Fibroblast of the aortic adventitia (primary cell): ENCODE results near the gene TUBA3C. TPM values are rescaled to one million over a fixed set of nuclear protein-coding genes. Genes with fewer than 3 reads are reported as not detected.

Experiments used
- DNase-seq: peaks from one replicate; pipeline ENCODE4 v3.0.0-alpha.2; 2010; ENCODE audit warnings: low read depth
- H3K4me3 ChIP-seq: 2 replicates; pipeline ENCODE4 v1.5.1; 2011; ENCODE audit warnings: low read depth, mild to moderate bottlenecking, control low read depth, low read length, moderate library complexity
- CTCF ChIP-seq: IDR thresholded peaks from 2 replicates; pipeline ENCODE4 v1.5.1; 2011; ENCODE audit warnings: mild to moderate bottlenecking, low read length, control low read depth, inconsistent platforms; ENCODE audit not compliant: insufficient read depth
- total RNA-seq: library from RNA; depleted of rRNA; stranded (reverse); fragments of >200 nt; gene quantifications from 2 replicates; pipeline ENCODE4 v1.2.3, GENCODE V29; 2012; ENCODE audit warnings: low replicate concordance

Gene TUBA3C
- total RNA-seq, 1 donor, result not detected

- DNase-seq, result no peak
- no peak for TF ChIP-seq CTCF
- no peak overlapping the region for H3K4me3 ChIP-seq
Measured at GRCh38 chr13:19155321-19155861, 26.2 kb downstream of the TUBA3C start.

GRCh38 chr13:19154843-19155242, 26.8 kb downstream of the TUBA3C start:
- DNase-seq, result no peak
- H3K4me3 ChIP-seq, result no peak overlapping the region
- TF ChIP-seq CTCF, result no peak

GRCh38 chr13:19153782-19154450, 27.7 kb downstream of the TUBA3C start:
- no peak for DNase-seq
- TF ChIP-seq CTCF, result no peak
- H3K4me3 ChIP-seq, result no peak overlapping the region

- TF ChIP-seq CTCF, result no peak
- no peak overlapping the region for H3K4me3 ChIP-seq
- DNase-seq, result no peak
Measured at GRCh38 chr13:19152403-19152802, 29.2 kb downstream of the TUBA3C start.

- no peak for TF ChIP-seq CTCF
- H3K4me3 ChIP-seq, result no peak overlapping the region
- no peak for DNase-seq
Measured at GRCh38 chr13:19151581-19152263, 29.9 kb downstream of the TUBA3C start.

GRCh38 chr13:19150712-19151228, 30.9 kb downstream of the TUBA3C start:
- TF ChIP-seq CTCF, result no peak
- DNase-seq, result no peak

More at GRCh38 chr13:19150712-19151228, 30.9 kb downstream of the TUBA3C start:
- no peak overlapping the region for H3K4me3 ChIP-seq
